Neural progenitor cell (in vitro differentiated cells): Measurements from ENCODE around the gene FARP1.

Experiments used
- EZH2phosphoT487 ChIP-seq: fragments of 200-600 bp; sonication (generic); IDR thresholded peaks from 2 replicates; pipeline ENCODE4 v1.6.1; 2017; ENCODE audit warnings: antibody characterized with exemption
- TF ChIP-seq, protein P1 (sequence below): fragments of 200-600 bp; sonication (generic); IDR thresholded peaks from 2 replicates; pipeline ENCODE4 v1.5.1; 2017; ENCODE audit warnings: antibody characterized with exemption, mild to moderate bottlenecking

DNA sequence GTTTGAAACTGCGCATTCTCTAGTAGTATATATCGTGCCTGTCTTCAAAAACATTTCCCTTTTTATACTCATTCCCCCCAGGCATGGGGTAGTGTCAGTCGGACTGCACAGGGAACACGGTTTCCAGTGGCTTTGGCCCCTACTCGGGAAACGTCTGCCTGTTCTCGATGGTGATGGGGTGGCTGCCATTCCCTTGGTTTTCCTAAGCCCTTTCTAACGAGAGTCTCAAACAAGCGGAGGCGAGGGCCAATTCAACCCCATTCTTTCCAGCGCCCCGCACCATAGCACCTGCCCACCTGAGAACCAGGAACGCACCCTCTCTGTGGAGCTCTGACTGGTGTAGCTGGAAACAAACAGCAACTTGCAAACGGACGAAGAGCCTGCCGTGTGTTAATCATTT lies 306.4 kb downstream of the FARP1 start:
- TF ChIP-seq, protein P1, sequence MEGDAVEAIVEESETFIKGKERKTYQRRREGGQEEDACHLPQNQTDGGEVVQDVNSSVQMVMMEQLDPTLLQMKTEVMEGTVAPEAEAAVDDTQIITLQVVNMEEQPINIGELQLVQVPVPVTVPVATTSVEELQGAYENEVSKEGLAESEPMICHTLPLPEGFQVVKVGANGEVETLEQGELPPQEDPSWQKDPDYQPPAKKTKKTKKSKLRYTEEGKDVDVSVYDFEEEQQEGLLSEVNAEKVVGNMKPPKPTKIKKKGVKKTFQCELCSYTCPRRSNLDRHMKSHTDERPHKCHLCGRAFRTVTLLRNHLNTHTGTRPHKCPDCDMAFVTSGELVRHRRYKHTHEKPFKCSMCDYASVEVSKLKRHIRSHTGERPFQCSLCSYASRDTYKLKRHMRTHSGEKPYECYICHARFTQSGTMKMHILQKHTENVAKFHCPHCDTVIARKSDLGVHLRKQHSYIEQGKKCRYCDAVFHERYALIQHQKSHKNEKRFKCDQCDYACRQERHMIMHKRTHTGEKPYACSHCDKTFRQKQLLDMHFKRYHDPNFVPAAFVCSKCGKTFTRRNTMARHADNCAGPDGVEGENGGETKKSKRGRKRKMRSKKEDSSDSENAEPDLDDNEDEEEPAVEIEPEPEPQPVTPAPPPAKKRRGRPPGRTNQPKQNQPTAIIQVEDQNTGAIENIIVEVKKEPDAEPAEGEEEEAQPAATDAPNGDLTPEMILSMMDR = no peak
- TF ChIP-seq EZH2phosphoT487 = no peak
